Activated B cell treated with CpG ODN at 0.5 μM for 24 hours (primary cell): ENCODE data around the gene PARP16. TPM values are rescaled to one million over a fixed set of nuclear protein-coding genes. Genes with fewer than 3 reads are reported as not detected.

Experiments
- ATAC-seq: fragments of 200-7000 bp; cut with Tn5 transposase; one replicate; pipeline ENCODE4 v1.10.0; 2021; ENCODE audit warnings: low read depth, mild to moderate bottlenecking, moderate library complexity
- CTCF ChIA-PET: fragments of 350-600 bp; sonication (Branson Sonifier 250); formaldehyde crosslinking; loops from one replicate; lab custom pipeline; 2021; ENCODE audit warnings: antibody characterized with exemption; lab: Charles Lee
- POLR2A ChIA-PET: fragments of 350-600 bp; sonication (Branson Sonifier 250); formaldehyde crosslinking; loops from one replicate; lab custom pipeline; 2021; ENCODE audit warnings: antibody characterized with exemption; lab: Charles Lee
- DNase-seq: peaks from one replicate; pipeline ENCODE4 v3.0.0; 2022
- H3K27ac Mint-ChIP-seq: one replicate; pipeline ENCODE4 v1.8.0; 2020; ENCODE audit warnings: mixed read lengths
- H3K27me3 Mint-ChIP-seq: one replicate; pipeline ENCODE4 v1.8.0; 2021; ENCODE audit warnings: mixed read lengths
- H3K36me3 Mint-ChIP-seq: one replicate; pipeline ENCODE4 v1.8.0; 2021; ENCODE audit warnings: low read depth, mixed read lengths
- H3K4me1 Mint-ChIP-seq: one replicate; pipeline ENCODE4 v1.8.0; 2021; ENCODE audit warnings: mixed read lengths
- H3K4me3 Mint-ChIP-seq: one replicate; pipeline ENCODE4 v1.8.0; 2020; ENCODE audit warnings: mild to moderate bottlenecking, mixed read lengths
- H3K9me3 Mint-ChIP-seq: one replicate; pipeline ENCODE4 v1.8.0; 2020; ENCODE audit warnings: mixed read lengths
- intact Hi-C: fragments of 100-400 bp; cut with micrococcal nuclease; formaldehyde crosslinking; loops from one replicate; pipeline ENCODE4 v1.15.1; 2024
- total RNA-seq: library from RNA; stranded (reverse); gene quantifications from 2 replicates; pipeline ENCODE4 v1.2.3, GENCODE V29; 2022
- TF ChIP-seq, protein P1 (sequence below): fragments of 200-600 bp; IDR thresholded peaks from one replicate; pipeline ENCODE4 v1.8.0; 2022; ENCODE audit warnings: antibody characterized with exemption, mild to moderate bottlenecking

PARP16 gene
- total RNA-seq, 1 donor from 2014 or later, result 11.5 TPM

DNA sequence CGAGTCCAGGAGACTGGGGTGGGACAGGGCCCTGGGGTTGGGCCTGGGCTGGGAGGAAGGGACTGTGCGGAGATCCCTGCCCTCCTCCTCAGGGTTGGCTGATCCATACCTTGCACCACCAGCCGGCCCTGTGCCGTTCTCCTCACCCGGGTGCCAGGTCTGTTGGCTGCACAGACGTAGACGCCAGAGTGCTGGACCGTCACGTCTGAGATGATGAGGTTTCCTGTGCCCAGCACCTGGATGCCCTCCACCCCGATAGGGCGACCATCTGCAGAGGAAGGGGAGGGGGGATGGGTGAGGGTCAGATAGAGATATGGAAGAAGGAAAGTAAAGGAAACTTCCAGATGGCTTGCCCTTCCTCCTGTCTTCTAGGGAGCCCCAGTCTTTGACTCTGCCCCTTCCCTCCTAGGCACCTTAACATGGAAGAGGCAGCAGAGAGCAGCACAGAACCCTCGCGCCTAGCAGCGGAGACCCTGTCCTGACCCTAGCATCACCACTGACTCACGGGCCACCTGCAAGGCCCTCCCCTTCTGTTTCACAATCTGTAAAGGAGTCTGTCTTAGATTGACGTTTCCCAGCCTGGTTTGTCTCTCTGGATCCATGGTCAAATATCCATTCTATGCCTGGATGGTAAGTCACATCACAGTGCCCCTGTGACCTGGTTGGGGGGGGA is 46.6 kb upstream of the PARP16 start:
- TF ChIP-seq, protein P1, sequence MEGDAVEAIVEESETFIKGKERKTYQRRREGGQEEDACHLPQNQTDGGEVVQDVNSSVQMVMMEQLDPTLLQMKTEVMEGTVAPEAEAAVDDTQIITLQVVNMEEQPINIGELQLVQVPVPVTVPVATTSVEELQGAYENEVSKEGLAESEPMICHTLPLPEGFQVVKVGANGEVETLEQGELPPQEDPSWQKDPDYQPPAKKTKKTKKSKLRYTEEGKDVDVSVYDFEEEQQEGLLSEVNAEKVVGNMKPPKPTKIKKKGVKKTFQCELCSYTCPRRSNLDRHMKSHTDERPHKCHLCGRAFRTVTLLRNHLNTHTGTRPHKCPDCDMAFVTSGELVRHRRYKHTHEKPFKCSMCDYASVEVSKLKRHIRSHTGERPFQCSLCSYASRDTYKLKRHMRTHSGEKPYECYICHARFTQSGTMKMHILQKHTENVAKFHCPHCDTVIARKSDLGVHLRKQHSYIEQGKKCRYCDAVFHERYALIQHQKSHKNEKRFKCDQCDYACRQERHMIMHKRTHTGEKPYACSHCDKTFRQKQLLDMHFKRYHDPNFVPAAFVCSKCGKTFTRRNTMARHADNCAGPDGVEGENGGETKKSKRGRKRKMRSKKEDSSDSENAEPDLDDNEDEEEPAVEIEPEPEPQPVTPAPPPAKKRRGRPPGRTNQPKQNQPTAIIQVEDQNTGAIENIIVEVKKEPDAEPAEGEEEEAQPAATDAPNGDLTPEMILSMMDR, result no peak
- CTCF ChIA-PET, result no interaction called here
- Mint-ChIP-seq H3K4me3 (no peak overlapping the region), H3K27ac (no peak overlapping the region), H3K4me1 (peaks cover 18% of the 10 kb centered on the region), H3K36me3 (no peaks in the 10 kb centered on the region), H3K9me3 (no peaks in the 10 kb centered on the region), H3K27me3 (peaks cover 15% of the 10 kb centered on the region)
- POLR2A ChIA-PET, result no interaction called here
- ATAC-seq, result no peak
- intact Hi-C loops, result no loop called here
- no peak for DNase-seq

GRCh38 chr15:65332391-65333147 is 45.9 kb upstream of the PARP16 start:
- ChIA-PET POLR2A (no interaction called here), CTCF (no interaction called here)
- H3K9me3 Mint-ChIP-seq, result no peaks in the 10 kb centered on the region
- ATAC-seq (no peak), DNase-seq (no peak)
- no peaks in the 10 kb centered on the region for H3K36me3 Mint-ChIP-seq
- intact Hi-C loops, result no loop called here
- no peak overlapping the region for H3K4me3 Mint-ChIP-seq
- H3K27ac Mint-ChIP-seq, result no peak overlapping the region
- TF ChIP-seq, protein P1, result no peak
- H3K27me3 Mint-ChIP-seq, result peaks cover 16% of the 10 kb centered on the region
- peaks cover 17% of the 10 kb centered on the region for H3K4me1 Mint-ChIP-seq

DNA sequence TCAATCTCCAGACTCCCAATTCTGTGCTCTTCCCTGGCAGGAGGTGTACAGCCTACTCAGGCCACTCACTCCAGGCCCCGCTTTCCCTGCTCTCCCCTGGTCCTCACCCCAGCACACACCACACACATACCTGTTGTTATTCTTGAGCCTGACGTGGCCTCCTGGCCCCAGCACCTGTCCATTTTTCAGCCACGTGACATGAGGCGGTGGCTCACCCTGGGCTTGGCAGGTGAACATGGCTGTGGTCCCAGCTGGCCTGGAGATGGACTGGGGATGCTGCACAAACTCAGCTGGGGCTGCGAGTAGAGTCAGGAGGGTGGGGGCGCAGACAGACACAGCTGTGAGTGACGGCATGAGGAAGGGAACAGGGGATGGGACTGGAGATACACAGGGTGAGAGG is 45.1 kb upstream of the PARP16 start:
- CTCF ChIA-PET, result no interaction called here
- no peak for ATAC-seq

GRCh38 chr15:65330934-65331645 is 44.4 kb upstream of the PARP16 start:
- peaks cover 13% of the 10 kb centered on the region for H3K27me3 Mint-ChIP-seq
- no peak overlapping the region for H3K27ac Mint-ChIP-seq
- ATAC-seq (no peak), DNase-seq (no peak)
- CTCF ChIA-PET, result no interaction called here
- POLR2A ChIA-PET, result no interaction called here
- H3K4me1 Mint-ChIP-seq, result peaks cover 5% of the 10 kb centered on the region
- H3K4me3 Mint-ChIP-seq, result no peak overlapping the region
- no peaks in the 10 kb centered on the region for H3K9me3 Mint-ChIP-seq
- TF ChIP-seq, protein P1, result no peak
- no peaks in the 10 kb centered on the region for H3K36me3 Mint-ChIP-seq
- intact Hi-C loops, result no loop called here

More for the DNA sequence above, 45.1 kb upstream of the PARP16 start:
- intact Hi-C loops, result no loop called here
- Mint-ChIP-seq H3K4me3 (no peak overlapping the region), H3K4me1 (peaks cover 10% of the 10 kb centered on the region), H3K36me3 (no peaks in the 10 kb centered on the region), H3K27ac (no peak overlapping the region), H3K9me3 (no peaks in the 10 kb centered on the region), H3K27me3 (peaks cover 14% of the 10 kb centered on the region)
- DNase-seq, result no peak
- POLR2A ChIA-PET, result interaction anchor here (0.6 kb wide), 1 partner anchor 37 kb away, joined by 7 read pairs; no protein-coding TSS in a partner anchor
- TF ChIP-seq, protein P1, result no peak
